ENCODE results near the gene HIPK2. TPM values are rescaled to one million over a fixed set of nuclear protein-coding genes. Genes with fewer than 3 reads are reported as not detected.

HIPK2 gene
- total and polyA plus RNA-seq, 2 experiments from 2014 or later = 7.3 to 16.9 TPM

- no peaks in the 10 kb centered on the region for H3K9me3 Mint-ChIP-seq
- Histone ChIP-seq H2AFZ (no peak overlapping the region), H3K27me3 (ENCODE audit: insufficient read depth) (no peaks in the 10 kb centered on the region), H3K9me2 (ENCODE audit: insufficient read depth) (0 out of 2 replicates have a peak, but pooled peaks cover 10% of the 10 kb centered on the region), H3K36me3 (ENCODE audit: insufficient read depth) (no peaks in the 10 kb centered on the region), H3K79me2 (replicated peaks; ENCODE audit: insufficient read depth) (no peaks in the 10 kb centered on the region; the same call in 1 of the 2 replicates), H3K4me2 (no peak overlapping the region), H3K4me3 (no peak overlapping the region), H3K27ac (ENCODE audit: low read depth) (no peak overlapping the region), H3K4me1 (ENCODE audit: insufficient read depth) (peaks cover 20% of the 10 kb centered on the region), H3F3A (replicated peaks; ENCODE audit: low read depth) (no peaks in the 10 kb centered on the region), H4K20me1 (replicated peaks; ENCODE audit: insufficient read depth) (0 out of 2 replicates have a peak, but pooled peaks cover 5% of the 10 kb centered on the region)
- TF ChIP-seq ZNF331 (CRISPR knock-in tag; IDR thresholded peaks at IDR 0.05; ENCODE audit: low read depth) (no peak), EZH2 (IDR thresholded peaks at IDR 0.05; ENCODE audit: low read depth, unreplicated experiment) (no peak), REST (IDR thresholded peaks at IDR 0.05; ENCODE audit: unreplicated experiment) (no peak), JUNB (IDR thresholded peaks at IDR 0.05; ENCODE audit: unreplicated experiment) (no peak), POLR2AphosphoS5 (IDR thresholded peaks at IDR 0.05; ENCODE audit: low read depth) (no peak), ETS1 (IDR thresholded peaks at IDR 0.05) (no peak), STAT1 (IDR thresholded peaks at IDR 0.05; ENCODE audit: unreplicated experiment) (no peak), ZNF114 (CRISPR knock-in tag; IDR thresholded peaks at IDR 0.05) (no peak), CTCF (conservative IDR thresholded peaks at IDR 0.05; ENCODE audit: low read depth in 2 of 2) (no peak), ZNF462 (CRISPR knock-in tag; IDR thresholded peaks at IDR 0.05) (no peak), EZH2phosphoT487 (IDR thresholded peaks at IDR 0.05; ENCODE audit: unreplicated experiment) (no peak), NANOG (IDR thresholded peaks at IDR 0.05; ENCODE audit: borderline replicate concordance) (no peak), CREB1 (CRISPR knock-in tag; IDR thresholded peaks at IDR 0.05; ENCODE audit: low read depth) (no peak)
- peaks cover 13% of the 10 kb centered on the region for H3K27me3 Mint-ChIP-seq (ENCODE audit: insufficient read depth, low read depth, poor library complexity)
- ATAC-seq (no peak), DNase-seq (ENCODE audit: low spot score) (no peak)
- H3K36me3 Mint-ChIP-seq (ENCODE audit: low read depth) = peaks cover 25% of the 10 kb centered on the region
- H3K27ac Mint-ChIP-seq = no peak overlapping the region
- H3K4me3 Mint-ChIP-seq = no peak overlapping the region
- H3K4me1 Mint-ChIP-seq = peaks cover 38% of the 10 kb centered on the region
These were observed 61.4 kb downstream of the HIPK2 start for GRCh38 chr7:139716156-139716942.

Data from GM23338 (cell line).